Stimulated activated CD8-positive, alpha-beta memory T cell treated with anti-CD3 and anti-CD28 coated beads, Interleukin-4, amount 100 ng/mL, for 1 hour (primary cell): ENCODE measurements around the gene TXNRD1.
"Not testable (repeated sequence)": the region's sequence is repeated elsewhere in the genome, so short reads cannot be mapped to it uniquely, and the experiment has no call there.

ENCODE experiments used
- DNase-seq, 2 donors: peaks; one replicate each; pipeline ENCODE4 v3.0.0-alpha.2; 2020; ENCODE audit warnings: low read depth in 2 of 2, low spot score in 1 of 2

TXNRD1 gene

GRCh38 chr12:104279164-104279563, 63.6 kb downstream of the TXNRD1 start:
- no peak for DNase-seq

- DNase-seq, result no peak
These were observed 64.5 kb downstream of the TXNRD1 start for GRCh38 chr12:104280111-104280510.

GRCh38 chr12:104280717-104281458, 65.3 kb downstream of the TXNRD1 start:
- no peak for DNase-seq

DNA sequence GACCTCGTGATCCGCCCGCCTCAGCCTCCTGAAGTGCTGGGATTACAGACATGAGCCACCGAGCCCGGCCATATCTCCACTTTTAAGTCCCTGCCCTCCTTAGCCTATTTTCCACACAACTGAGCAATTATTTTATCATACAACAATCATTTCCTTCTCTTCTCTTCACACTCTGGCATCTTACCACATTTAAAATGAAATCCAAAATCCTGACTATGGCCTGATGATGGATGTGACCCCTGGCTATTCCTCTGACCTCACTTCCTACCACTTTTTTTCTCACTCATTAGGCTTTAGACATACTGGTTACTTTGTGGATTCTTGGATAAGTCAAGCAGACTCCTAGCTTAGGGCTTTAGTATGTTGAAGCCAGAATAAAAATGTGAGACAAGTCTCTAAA, 66.1 kb downstream of the TXNRD1 start:
- no peak for DNase-seq

GRCh38 chr12:104282109-104282508, 66.5 kb downstream of the TXNRD1 start:
- DNase-seq, result no peak

GRCh38 chr12:104285740-104286515, 70.3 kb downstream of the TXNRD1 start:
- no peak for DNase-seq

GRCh38 chr12:104286516-104287482, 71.2 kb downstream of the TXNRD1 start:
- DNase-seq, result peak; percentile 63 to 74

GRCh38 chr12:104288635-104289274, 73.2 kb downstream of the TXNRD1 start:
- peak; percentile 44 to 64 for DNase-seq

- no peak for DNase-seq
These were observed 74.7 kb downstream of the TXNRD1 start for GRCh38 chr12:104290320-104290719.

DNA sequence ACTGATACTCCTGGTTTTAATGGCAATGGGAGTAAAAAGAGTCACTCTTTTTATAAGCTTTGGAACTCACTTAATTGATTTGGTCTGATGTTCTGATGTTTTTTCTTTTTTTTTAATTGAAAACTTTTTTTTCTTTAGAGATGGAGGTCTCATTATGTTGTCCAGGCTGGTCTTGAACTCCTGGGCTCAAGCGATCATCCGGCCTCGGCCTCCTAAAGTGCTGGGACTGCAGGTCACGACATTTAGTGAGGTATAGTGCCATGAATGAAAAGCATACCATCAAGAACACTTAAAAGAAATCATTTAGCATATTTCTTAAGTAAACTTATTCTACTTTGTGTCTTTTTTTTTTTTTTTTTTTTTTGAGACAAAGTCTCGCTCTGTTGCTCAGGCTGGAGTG, 75.3 kb downstream of the TXNRD1 start:
- DNase-seq, result no peak

- DNase-seq, result no peak
These were observed 76.4 kb downstream of the TXNRD1 start for GRCh38 chr12:104291867-104292524.

DNA sequence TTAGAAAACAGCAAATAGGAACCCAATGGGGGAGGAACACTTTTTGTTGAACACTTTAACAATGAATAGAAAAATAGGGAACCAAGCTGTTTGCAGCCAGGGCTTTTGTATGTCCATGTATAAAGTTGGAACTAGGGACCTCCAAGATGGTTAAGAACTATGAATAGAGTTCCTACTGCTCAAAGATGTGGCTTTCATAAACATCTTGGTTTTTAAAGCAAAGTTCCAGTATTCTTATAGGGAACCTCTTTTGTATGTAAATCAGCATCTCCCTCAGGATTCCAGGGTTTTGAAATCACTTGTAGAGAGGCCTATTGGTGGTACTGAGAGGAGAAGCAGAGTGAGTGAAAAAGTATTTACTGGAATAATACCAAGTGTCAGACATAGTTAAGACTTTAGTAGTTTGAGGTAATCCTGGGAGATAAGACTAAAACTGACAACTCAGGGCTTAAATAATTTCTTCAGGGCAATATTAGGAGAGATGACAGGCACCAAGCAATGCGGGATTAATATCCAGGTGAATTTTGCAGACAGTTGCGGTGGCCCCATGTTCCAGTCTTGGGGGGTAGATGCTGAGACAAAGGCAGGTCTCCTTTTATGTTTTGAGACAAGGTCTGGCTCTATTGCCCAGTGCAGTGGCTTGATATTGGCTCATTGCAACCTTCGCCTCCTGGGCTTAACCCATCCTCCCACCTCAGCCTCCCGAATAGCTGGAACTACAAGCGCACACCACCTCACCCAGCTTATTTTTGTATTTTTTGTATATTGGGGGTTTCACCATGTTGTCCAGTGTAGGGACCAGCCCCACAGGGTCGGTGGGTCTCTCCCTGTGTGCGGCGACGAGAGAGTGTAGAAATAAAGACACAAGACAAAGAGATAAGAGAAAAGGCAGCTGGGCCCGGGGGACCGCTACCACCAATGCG, 77.6 kb downstream of the TXNRD1 start:
- no peak for DNase-seq

- DNase-seq, result not testable (repeated sequence)
These were observed 78.7 kb downstream of the TXNRD1 start for GRCh38 chr12:104294158-104294859.

GRCh38 chr12:104294927-104295668, 79.5 kb downstream of the TXNRD1 start:
- no peak for DNase-seq

DNA sequence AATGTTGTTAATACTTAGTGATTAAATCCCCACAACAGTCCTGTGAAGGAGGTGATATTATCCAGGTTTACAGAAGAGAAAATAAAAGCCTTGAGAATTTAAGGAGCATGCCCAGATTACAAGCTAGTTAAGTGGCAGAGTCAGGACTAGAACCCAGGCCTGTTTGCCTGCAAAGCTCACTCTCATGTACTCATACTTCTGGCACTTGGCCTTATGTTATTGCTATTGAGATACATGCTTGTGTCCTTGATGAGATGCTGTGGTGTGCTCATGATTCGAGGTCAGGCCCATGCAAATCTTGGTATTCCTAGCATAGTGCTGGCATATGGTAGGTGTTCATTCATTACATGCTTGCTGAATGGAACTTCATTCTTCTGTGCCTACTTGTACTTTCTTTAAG, 80.4 kb downstream of the TXNRD1 start:
- DNase-seq, result no peak

DNA sequence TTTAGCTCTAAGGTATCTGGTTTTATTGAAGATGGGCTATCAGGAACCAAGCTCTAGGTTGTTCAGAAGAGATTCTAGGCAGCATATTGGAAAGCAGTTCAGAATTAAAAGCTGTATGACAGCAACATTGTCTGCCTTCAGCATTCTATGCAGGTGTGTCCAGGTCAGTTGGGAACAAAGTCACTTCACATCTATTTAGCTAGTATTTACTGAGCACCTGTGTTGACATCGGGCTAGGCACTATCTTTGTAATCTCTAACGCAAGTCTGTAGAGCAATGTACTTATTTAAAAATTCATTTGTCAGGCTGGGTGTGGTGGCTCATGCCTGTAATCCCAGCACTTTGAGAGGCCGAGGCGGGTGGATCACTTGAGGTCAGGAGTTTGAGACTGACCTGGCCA, 81.1 kb downstream of the TXNRD1 start:
- no peak for DNase-seq

DNA sequence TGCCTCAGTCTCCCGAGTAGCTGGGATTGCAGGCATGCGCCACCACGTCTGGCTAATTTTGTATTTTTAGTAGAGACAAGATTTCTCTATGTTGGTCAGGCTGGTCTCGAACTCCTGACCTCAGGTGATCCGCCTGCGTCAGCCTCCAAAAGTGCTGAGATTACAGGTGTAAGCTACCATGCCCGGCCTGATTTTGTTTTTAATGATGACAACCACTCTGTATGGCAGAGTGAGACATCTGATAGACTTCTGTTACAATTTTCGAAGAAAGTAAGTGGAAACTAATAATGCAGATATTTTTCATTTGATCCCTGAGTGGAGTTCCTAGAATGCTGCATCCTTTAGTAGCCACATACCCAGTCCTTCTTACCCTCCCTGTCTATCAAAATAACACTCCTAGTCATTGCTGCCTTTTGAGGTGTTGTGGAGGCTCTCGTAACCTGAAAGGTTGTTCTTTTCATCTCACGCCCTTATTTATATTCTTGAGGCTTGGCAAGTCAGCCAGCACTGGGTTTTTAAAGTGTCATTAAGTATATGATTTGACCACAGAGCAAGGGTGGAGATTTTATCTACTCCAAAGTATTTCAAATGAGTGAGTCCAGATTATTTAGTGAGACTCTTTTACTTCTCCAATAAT, 82.0 kb downstream of the TXNRD1 start:
- DNase-seq, result no peak
